H54 (cell line): ENCODE data around the gene HMGCL.
"Not testable (repeated sequence)": the region's sequence is repeated elsewhere in the genome, so short reads cannot be mapped to it uniquely, and the experiment has no call there.

Source experiments
- DNase-seq: peaks from one replicate; pipeline ENCODE4 v3.0.0; 2011; ENCODE audit warnings: low spot score, mixed read lengths; ENCODE audit not compliant: insufficient read length
- FAIRE-seq: peaks from 3 replicates; lab custom pipeline; 2011; peaks lifted over from hg19 to GRCh38; lab: Jason Lieb, UNC
- POLR2A ChIP-seq: IDR thresholded peaks from 2 replicates; pipeline ENCODE4 v1.6.1; 2011; ENCODE audit warnings: low read depth, mild to moderate bottlenecking, low read length

HMGCL gene

GRCh38 chr1:23798662-23799142, 26.5 kb downstream of the HMGCL start:
- no peak for TF ChIP-seq POLR2A
- FAIRE-seq: no peak
- no peak for DNase-seq

DNA sequence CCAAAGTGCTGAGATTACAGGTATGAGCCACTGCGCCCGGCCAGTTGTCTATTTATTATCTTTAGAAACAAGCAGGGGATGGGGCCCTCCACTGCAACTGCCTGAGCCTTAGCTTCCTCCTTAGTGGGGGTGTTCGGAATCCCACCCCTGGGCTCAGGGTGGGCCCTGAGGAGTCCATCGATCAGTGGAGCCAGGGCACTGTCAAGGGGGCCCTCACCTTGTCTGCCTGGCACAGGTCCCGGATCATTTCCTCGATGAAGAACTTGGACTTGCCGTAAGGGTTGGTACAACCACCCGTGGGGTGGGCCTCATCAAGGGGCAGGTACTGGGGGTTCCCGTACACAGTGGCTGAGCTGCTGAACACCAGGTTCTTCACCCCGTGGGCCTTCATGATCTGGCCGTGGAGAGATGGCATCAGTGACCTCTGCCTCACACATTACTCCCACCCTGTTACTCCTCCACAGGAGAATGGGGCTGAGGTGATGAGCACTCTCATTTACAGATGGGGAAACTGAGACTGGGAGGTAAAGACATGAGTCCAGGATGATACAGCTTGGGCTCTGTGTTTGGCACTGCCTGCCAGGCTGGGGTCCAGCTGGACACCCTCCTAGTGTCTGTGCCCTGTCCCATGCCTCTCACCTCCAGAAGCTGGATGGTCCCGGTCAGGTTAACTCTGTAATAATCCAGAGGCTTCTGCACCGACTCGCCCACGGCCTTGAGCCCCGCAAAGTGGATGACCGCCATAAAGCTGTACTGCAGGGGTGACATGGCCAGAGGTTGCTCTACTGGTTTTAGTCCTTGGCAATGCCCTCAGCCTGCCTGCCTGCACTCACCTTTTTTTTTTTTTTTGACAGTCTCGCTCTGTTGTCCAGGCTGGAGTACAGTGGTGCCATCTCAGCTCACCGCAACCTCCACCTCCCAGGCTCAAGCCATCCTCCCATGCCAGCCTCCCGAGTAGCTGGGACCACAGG, 27.5 kb downstream of the HMGCL start:
- no peak for FAIRE-seq
- DNase-seq: no peak
- TF ChIP-seq POLR2A: no peak

DNA sequence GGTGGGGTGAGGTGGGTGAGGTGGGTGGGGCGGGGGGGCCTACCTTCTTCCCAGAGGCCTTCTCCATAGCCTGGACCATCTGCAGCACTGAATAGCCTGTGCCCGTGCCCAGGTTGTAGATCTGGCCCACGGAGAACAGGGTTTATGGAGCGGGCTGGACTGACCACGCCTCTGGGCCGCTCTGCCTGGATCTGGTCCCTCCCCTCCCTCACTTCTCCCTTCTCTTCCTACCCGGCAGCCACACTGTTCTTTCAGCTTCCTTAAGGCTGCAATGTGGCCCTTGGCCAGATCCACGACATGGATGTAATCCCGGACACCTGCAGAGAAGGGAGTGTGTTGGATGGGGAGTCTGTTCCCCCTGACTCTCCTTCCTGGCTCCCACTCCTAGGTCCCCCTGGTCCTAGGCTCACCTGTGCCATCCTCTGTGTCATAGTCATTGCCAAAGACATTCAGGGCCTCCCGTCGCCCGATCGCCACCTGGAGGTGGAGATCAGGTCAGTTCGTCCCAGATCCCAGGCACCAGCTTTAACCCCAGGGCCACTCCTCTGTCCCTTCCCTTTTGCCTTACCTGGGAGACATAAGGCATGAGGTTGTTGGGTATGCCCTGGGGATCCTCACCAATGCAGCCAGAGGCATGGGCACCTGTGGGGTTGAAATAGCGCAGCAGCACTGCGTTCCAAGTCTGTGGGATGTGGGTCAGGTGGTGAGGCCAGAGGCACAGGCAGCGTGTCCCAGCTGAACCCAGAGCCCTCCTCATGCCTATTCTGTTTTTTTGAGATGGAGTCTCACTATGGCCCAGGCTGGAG, 28.6 kb downstream of the HMGCL start:
- no peak for DNase-seq
- FAIRE-seq: no peak
- TF ChIP-seq POLR2A: no peak

GRCh38 chr1:23795676-23796465, 29.4 kb downstream of the HMGCL start:
- FAIRE-seq (no peak), DNase-seq (no peak)
- no peak for TF ChIP-seq POLR2A

DNA sequence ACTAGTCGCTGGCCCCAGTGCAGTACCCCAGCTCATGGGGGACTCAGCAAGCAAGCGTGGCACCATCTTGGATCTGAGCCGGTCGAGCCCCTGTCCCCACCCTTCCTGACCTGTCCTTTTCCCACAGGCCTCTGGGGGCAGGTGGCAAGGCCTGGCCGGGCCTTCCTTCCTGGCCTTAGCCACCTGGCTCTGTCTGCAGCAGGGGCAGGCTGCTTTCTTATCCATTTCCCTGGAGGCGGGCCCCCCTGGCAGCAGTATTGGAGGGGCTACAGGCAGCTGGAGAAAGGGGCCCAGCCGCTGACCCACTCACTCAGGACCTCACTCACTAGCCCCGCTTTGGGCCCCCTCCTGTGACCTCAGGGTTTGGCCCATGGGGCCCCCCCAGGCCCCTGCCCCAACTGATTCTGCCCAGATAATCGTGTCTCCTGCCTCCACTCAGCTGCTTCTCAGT, 30.5 kb downstream of the HMGCL start:
- not testable (repeated sequence) for DNase-seq, FAIRE-seq

GRCh38 chr1:23793861-23794731, 31.1 kb downstream of the HMGCL start:
- no peak for TF ChIP-seq POLR2A
- FAIRE-seq: no peak
- DNase-seq: no peak

GRCh38 chr1:23793018-23793781, 32.0 kb downstream of the HMGCL start:
- DNase-seq (no peak), FAIRE-seq (no peak)
- no peak for TF ChIP-seq POLR2A

DNA sequence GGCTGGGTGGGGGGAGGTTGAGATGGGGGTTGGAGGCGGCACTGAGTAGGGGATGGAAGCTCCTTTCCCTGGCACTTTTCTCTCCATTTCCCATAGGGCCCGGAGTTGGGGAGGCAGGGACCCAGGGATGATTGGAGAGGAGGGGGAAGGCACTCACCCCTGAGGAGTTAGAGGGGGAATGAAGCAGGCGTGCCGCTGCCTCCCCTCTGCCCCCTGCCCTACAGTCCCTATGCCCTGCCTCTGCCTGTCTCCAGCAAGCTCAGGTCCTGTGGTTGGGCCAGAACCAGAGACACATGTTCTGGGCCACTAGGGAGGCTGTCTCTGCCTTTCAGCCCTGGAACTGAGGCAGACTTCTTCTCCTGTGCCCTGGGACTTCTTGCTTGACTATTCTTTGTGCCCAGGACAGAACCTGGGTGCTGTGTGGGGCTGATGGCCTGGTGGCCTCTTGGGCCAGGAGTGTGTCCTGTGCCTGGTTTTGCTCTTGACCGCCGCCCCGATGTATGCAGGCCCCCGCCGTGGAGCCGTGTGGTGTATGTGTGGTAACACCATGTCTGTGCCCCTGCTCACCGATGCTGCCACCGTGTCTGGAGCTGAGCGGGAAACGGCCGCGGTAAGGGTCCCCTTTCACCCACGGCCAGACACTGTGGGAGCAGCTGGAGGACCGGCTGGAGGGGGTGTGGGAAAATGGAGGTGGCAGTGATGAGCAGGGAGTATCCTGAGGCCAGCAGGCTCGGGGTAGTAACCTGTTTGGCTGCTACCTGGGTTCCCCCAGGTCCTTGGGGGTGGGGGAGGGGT, 32.9 kb downstream of the HMGCL start:
- DNase-seq (no peak), FAIRE-seq (no peak)
- no peak for TF ChIP-seq POLR2A

DNA sequence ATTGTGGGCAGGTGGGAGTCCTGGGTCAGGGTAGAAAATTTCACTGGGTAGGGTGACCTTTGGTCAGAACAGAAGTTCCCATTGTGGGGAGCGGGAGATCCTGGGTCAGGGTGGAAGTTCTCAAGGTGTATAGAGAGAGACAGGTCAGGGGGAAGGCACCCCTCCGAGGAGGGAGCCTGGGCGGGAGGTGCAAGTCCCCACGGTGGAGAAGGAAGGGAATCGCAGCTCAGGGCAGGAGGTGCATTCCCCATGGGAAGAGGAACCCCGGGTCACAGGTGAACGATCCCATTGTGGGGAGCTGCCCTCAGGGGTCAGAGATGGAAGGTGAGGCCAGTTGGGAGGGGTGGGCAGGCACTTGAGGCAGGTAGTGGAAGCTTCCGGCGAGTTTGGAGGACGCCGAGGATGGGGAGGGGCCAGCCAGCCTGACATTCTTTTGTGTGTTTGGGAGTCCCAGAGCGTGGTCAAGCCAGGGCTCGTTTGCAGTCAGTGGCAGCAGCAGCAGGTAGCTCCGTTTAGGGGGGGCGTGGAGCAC, 33.6 kb downstream of the HMGCL start:
- TF ChIP-seq POLR2A: no peak
- DNase-seq: no peak
- no peak for FAIRE-seq

GRCh38 chr1:23790696-23791515, 34.3 kb downstream of the HMGCL start, which contains the start of gene LYPLA2:
TSS of gene LYPLA2 (plus strand) at chr1:23791145. CDS start at chr1:23792683, 1,538 bp downstream.
- no peak for FAIRE-seq
- DNase-seq: peak; percentile 73
- peak; percentile 42; the same call in 1 of the 2 replicates for TF ChIP-seq POLR2A
